Measurements from ENCODE around the gene SAC3D1. TPM values are rescaled to one million over a fixed set of nuclear protein-coding genes. Genes with fewer than 3 reads are reported as not detected.

SAC3D1 gene
- total and polyA plus RNA-seq, 2 experiments from 2014 or later = 12.8 to 14.9 TPM

GRCh38 chr11:65043881-65044501 lies 3.0 kb downstream of the SAC3D1 start:
- H3K27ac ChIP-seq = no peak overlapping the region
- no peak overlapping the region for H2AFZ ChIP-seq
- no peaks in the 10 kb centered on the region for H3K9me2 ChIP-seq (ENCODE audit: insufficient read depth)
- peak; percentile 72 for DNase-seq
- H3K27me3 ChIP-seq (replicated peaks; ENCODE audit: insufficient read depth) = no peaks in the 10 kb centered on the region
- no peaks in the 10 kb centered on the region for H3K9me3 ChIP-seq (ENCODE audit: low read depth)
- TF ChIP-seq EZH2phosphoT487 (IDR thresholded peaks at IDR 0.05; ENCODE audit: insufficient read depth, low read depth) = no peak
- TF ChIP-seq EZH2 (IDR thresholded peaks at IDR 0.05; ENCODE audit: insufficient read depth, poor library complexity, severe bottlenecking) = no peak
- in situ Hi-C loops (cut with MboI) = no loop called here
- H3K4me2 ChIP-seq (ENCODE audit: unreplicated experiment) = no peak overlapping the region
- peaks cover 16% of the 10 kb centered on the region for H3K79me2 ChIP-seq (ENCODE audit: insufficient read depth)
- peaks cover 4% of the 10 kb centered on the region for H3K4me1 ChIP-seq (ENCODE audit: insufficient read depth)
- no peak overlapping the region for H3K9ac ChIP-seq
- H3K4me3 ChIP-seq = no peak overlapping the region
- WGBS, 2 experiments (ENCODE audit: low coverage in 1 of 2, low lambda C conversion rate in 2 of 2, missing lambda C conversion rate in 2 of 2) = 84 to 89% methylated on average over 17 to 22 of the region's 23 CpGs
- H3F3A ChIP-seq (ENCODE audit: insufficient read depth) = peaks cover 11% of the 10 kb centered on the region
- no peaks in the 10 kb centered on the region for H4K20me1 ChIP-seq (ENCODE audit: insufficient read depth)
- no peaks in the 10 kb centered on the region for H3K36me3 ChIP-seq (ENCODE audit: low read depth)

GRCh38 chr11:65045061-65045460 lies 4.1 kb downstream of the SAC3D1 start:
- Histone ChIP-seq H2AFZ (no peak overlapping the region), H3K4me1 (ENCODE audit: insufficient read depth) (peaks cover 4% of the 10 kb centered on the region), H3K4me2 (ENCODE audit: unreplicated experiment) (no peak overlapping the region), H3K4me3 (no peak overlapping the region), H3K9ac (no peak overlapping the region), H3K36me3 (ENCODE audit: low read depth) (no peaks in the 10 kb centered on the region), H3K27ac (no peak overlapping the region), H4K20me1 (ENCODE audit: insufficient read depth) (no peaks in the 10 kb centered on the region), H3K27me3 (replicated peaks; ENCODE audit: insufficient read depth) (no peaks in the 10 kb centered on the region), H3K79me2 (ENCODE audit: insufficient read depth) (peaks cover 16% of the 10 kb centered on the region), H3K9me2 (ENCODE audit: insufficient read depth) (no peaks in the 10 kb centered on the region), H3F3A (ENCODE audit: insufficient read depth) (peaks cover 5% of the 10 kb centered on the region), H3K9me3 (ENCODE audit: low read depth) (no peaks in the 10 kb centered on the region)
- no peak for DNase-seq
- WGBS, 2 experiments (ENCODE audit: low coverage in 1 of 2, low lambda C conversion rate in 2 of 2, missing lambda C conversion rate in 2 of 2) = 92 to 94% methylated on average over 5 of the region's 5 CpGs
- in situ Hi-C loops (cut with MboI) = no loop called here
- TF ChIP-seq EZH2 (IDR thresholded peaks at IDR 0.05; ENCODE audit: insufficient read depth, poor library complexity, severe bottlenecking) (no peak), EZH2phosphoT487 (IDR thresholded peaks at IDR 0.05; ENCODE audit: insufficient read depth, low read depth) (no peak)

GRCh38 chr11:65045728-65046127 lies 4.7 kb downstream of the SAC3D1 start:
- TF ChIP-seq EZH2 (IDR thresholded peaks at IDR 0.05; ENCODE audit: insufficient read depth, poor library complexity, severe bottlenecking) = no peak
- TF ChIP-seq EZH2phosphoT487 (IDR thresholded peaks at IDR 0.05; ENCODE audit: insufficient read depth, low read depth) = no peak
- WGBS, 2 experiments (ENCODE audit: low coverage in 1 of 2, low lambda C conversion rate in 2 of 2, missing lambda C conversion rate in 2 of 2) = 78 to 80% methylated on average over 7 of the region's 7 CpGs

GRCh38 chr11:65047581-65048422 lies 6.8 kb downstream of the SAC3D1 start:
- 8 to 10% methylated on average over 51 to 56 of the region's 56 CpGs for WGBS, 2 experiments (ENCODE audit: low coverage in 1 of 2, low lambda C conversion rate in 2 of 2, missing lambda C conversion rate in 2 of 2)
- in situ Hi-C loops (cut with MboI) = no loop called here
- Histone ChIP-seq H3K9me3 (ENCODE audit: low read depth) (no peaks in the 10 kb centered on the region), H3K9me2 (ENCODE audit: insufficient read depth) (no peaks in the 10 kb centered on the region), H3K27ac (no peak overlapping the region), H3K4me1 (ENCODE audit: insufficient read depth) (peaks cover 4% of the 10 kb centered on the region; the same call in 1 of the 2 replicates), H3K36me3 (ENCODE audit: low read depth) (no peaks in the 10 kb centered on the region), H2AFZ (peak overlapping the region; percentile 87), H3F3A (ENCODE audit: insufficient read depth) (no peaks in the 10 kb centered on the region), H3K4me2 (ENCODE audit: unreplicated experiment) (peak overlapping the region; percentile 74), H3K9ac (peak overlapping the region; percentile 77), H4K20me1 (ENCODE audit: insufficient read depth) (no peaks in the 10 kb centered on the region), H3K79me2 (ENCODE audit: insufficient read depth) (peaks cover 5% of the 10 kb centered on the region), H3K27me3 (replicated peaks; ENCODE audit: insufficient read depth) (no peaks in the 10 kb centered on the region), H3K4me3 (peak overlapping the region; percentile 72)
- DNase-seq = peak; percentile 51
- no peak for TF ChIP-seq EZH2 (IDR thresholded peaks at IDR 0.05; ENCODE audit: insufficient read depth, poor library complexity, severe bottlenecking)
- TF ChIP-seq EZH2phosphoT487 (IDR thresholded peaks at IDR 0.05; ENCODE audit: insufficient read depth, low read depth) = no peak

More at GRCh38 chr11:65045728-65046127, 4.7 kb downstream of the SAC3D1 start:
- Histone ChIP-seq H3K9me3 (ENCODE audit: low read depth) (no peaks in the 10 kb centered on the region), H3K27me3 (replicated peaks; ENCODE audit: insufficient read depth) (no peaks in the 10 kb centered on the region), H3K4me3 (no peak overlapping the region), H3K79me2 (ENCODE audit: insufficient read depth) (peaks cover 16% of the 10 kb centered on the region), H3K27ac (no peak overlapping the region), H3K9ac (no peak overlapping the region), H3F3A (ENCODE audit: insufficient read depth) (no peaks in the 10 kb centered on the region), H3K9me2 (ENCODE audit: insufficient read depth) (no peaks in the 10 kb centered on the region), H4K20me1 (ENCODE audit: insufficient read depth) (no peaks in the 10 kb centered on the region), H2AFZ (no peak overlapping the region), H3K4me2 (ENCODE audit: unreplicated experiment) (no peak overlapping the region), H3K4me1 (ENCODE audit: insufficient read depth) (peaks cover 4% of the 10 kb centered on the region; the same call in 1 of the 2 replicates), H3K36me3 (ENCODE audit: low read depth) (no peaks in the 10 kb centered on the region)
- DNase-seq = no peak
- in situ Hi-C loops (cut with MboI) = no loop called here
